Activated CD8-positive, alpha-beta T cell treated with anti-CD3 and anti-CD28 coated beads for 36 hours (primary cell): Measurements from ENCODE around the gene KANK2. TPM values are rescaled to one million over a fixed set of nuclear protein-coding genes. Genes with fewer than 3 reads are reported as not detected.

Experiments used
- ATAC-seq: fragments of 200-7000 bp; cut with Tn5 transposase; one replicate; pipeline ENCODE4 v1.10.0; 2021; ENCODE audit warnings: mild to moderate bottlenecking, moderate library complexity
- CTCF ChIA-PET: fragments of 350-600 bp; sonication (Branson Sonifier 250); formaldehyde crosslinking; loops from one replicate; lab custom pipeline; 2021; ENCODE audit warnings: antibody characterized with exemption; lab: Charles Lee
- POLR2A ChIA-PET: fragments of 350-600 bp; sonication (Branson Sonifier 250); formaldehyde crosslinking; loops from one replicate; lab custom pipeline; 2021; ENCODE audit warnings: antibody characterized with exemption; lab: Charles Lee
- DNase-seq: peaks from one replicate; pipeline ENCODE4 v3.0.0-alpha.2; 2020
- H3K27ac Mint-ChIP-seq: one replicate; pipeline ENCODE4 v1.8.0; 2021; ENCODE audit warnings: mild to moderate bottlenecking, mixed read lengths
- H3K27me3 Mint-ChIP-seq: one replicate; pipeline ENCODE4 v1.8.0; 2021; ENCODE audit warnings: mixed read lengths
- H3K36me3 Mint-ChIP-seq: one replicate; pipeline ENCODE4 v1.8.0; 2021; ENCODE audit warnings: low read depth, mixed read lengths
- H3K4me1 Mint-ChIP-seq: one replicate; pipeline ENCODE4 v1.8.0; 2021; ENCODE audit warnings: low read depth, mixed read lengths
- H3K4me3 Mint-ChIP-seq: one replicate; pipeline ENCODE4 v1.8.0; 2021; ENCODE audit warnings: mild to moderate bottlenecking, moderate library complexity, mixed read lengths
- H3K9me3 Mint-ChIP-seq: one replicate; pipeline ENCODE4 v1.8.0; 2021; ENCODE audit warnings: mixed read lengths
- intact Hi-C: fragments of 100-400 bp; cut with micrococcal nuclease; formaldehyde crosslinking; loops from one replicate; pipeline ENCODE4 v1.10.0; 2022
- total RNA-seq, 2 experiments: library from RNA; stranded (reverse); gene quantifications; one replicate each; pipeline ENCODE4 v1.2.3, GENCODE V29; 2021
- TF ChIP-seq, protein P1 (sequence below): fragments of 200-600 bp; IDR thresholded peaks from one replicate; pipeline ENCODE4 v1.8.0; 2022; ENCODE audit warnings: antibody characterized with exemption, mild to moderate bottlenecking

Gene KANK2
- total RNA-seq, 2 experiments from 2014 or later, result 1.9 to 2.0 TPM

DNA sequence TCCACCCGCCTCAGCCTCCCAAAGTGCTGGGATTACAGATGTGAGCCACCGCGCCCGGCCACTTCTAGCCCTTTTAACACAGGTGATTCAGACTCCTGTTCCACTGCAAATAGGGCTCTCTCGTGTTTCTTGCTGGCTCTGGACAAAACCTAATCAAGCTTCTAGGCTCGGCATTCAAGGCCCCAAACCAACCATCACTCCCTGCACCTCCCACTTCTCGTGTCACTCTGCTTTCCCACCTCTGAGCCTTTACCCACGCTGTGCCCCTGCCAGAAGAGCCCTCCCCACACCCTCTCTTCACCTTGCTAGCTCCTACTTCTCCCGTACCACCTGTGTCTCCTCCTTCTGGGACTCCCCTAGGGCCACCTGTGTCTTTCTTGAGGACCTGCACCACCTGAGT, 19.8 kb downstream of the KANK2 start:
- Mint-ChIP-seq H3K36me3 (no peaks in the 10 kb centered on the region), H3K4me3 (no peak overlapping the region), H3K9me3 (no peaks in the 10 kb centered on the region), H3K27ac (no peak overlapping the region), H3K4me1 (peaks cover 11% of the 10 kb centered on the region), H3K27me3 (peaks cover 2% of the 10 kb centered on the region)
- DNase-seq, result no peak
- ATAC-seq, result no peak
- TF ChIP-seq, protein P1, sequence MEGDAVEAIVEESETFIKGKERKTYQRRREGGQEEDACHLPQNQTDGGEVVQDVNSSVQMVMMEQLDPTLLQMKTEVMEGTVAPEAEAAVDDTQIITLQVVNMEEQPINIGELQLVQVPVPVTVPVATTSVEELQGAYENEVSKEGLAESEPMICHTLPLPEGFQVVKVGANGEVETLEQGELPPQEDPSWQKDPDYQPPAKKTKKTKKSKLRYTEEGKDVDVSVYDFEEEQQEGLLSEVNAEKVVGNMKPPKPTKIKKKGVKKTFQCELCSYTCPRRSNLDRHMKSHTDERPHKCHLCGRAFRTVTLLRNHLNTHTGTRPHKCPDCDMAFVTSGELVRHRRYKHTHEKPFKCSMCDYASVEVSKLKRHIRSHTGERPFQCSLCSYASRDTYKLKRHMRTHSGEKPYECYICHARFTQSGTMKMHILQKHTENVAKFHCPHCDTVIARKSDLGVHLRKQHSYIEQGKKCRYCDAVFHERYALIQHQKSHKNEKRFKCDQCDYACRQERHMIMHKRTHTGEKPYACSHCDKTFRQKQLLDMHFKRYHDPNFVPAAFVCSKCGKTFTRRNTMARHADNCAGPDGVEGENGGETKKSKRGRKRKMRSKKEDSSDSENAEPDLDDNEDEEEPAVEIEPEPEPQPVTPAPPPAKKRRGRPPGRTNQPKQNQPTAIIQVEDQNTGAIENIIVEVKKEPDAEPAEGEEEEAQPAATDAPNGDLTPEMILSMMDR, result no peak
- CTCF ChIA-PET, result interaction anchor here (0.8 kb wide), 1 partner anchor 142 kb away, joined by 3 read pairs; no protein-coding TSS in a partner anchor
- POLR2A ChIA-PET, result no interaction called here
- intact Hi-C loops, result no loop called here

DNA sequence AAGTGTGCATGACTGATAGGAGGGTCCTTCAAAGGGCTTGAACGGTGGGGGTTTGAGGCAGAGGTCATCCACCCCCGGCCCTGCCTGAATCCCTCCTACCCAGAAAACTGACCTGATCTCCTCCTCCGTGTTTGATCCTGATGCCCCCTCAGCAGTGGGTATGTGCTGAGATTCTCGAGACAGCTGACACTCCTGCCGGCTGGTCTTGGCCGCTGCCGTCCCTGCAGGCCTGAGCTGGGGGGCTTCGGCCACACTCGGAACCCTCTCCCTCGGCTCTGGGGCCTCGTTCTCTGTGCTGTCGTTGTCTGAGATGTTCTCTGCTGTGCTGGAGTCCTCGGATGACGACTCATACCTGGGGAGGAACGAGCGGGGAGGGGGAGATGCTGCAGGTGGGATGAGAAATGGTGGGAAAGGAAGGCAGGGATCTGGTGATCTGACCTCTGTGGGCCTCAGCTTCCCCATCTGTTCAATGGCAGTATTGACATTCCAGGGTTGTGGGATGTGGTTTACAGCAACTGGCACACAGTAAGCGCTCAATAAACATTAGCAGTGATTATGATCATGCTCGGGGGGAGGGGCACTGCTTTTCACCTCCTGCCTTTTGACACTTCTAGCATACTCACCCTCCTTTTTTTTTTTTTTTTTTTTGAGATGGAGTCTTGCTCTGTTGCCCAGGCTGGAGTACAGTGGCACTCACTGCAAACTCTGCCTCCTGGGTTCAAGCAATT, 20.7 kb downstream of the KANK2 start:
- no peak for DNase-seq
- CTCF ChIA-PET, result no interaction called here
- Mint-ChIP-seq H3K9me3 (no peaks in the 10 kb centered on the region), H3K4me3 (no peak overlapping the region), H3K27ac (no peak overlapping the region), H3K36me3 (no peaks in the 10 kb centered on the region), H3K4me1 (peaks cover 11% of the 10 kb centered on the region), H3K27me3 (peaks cover 2% of the 10 kb centered on the region)
- POLR2A ChIA-PET, result no interaction called here
- ATAC-seq, result no peak
- intact Hi-C loops, result no loop called here
- TF ChIP-seq, protein P1, result no peak

DNA sequence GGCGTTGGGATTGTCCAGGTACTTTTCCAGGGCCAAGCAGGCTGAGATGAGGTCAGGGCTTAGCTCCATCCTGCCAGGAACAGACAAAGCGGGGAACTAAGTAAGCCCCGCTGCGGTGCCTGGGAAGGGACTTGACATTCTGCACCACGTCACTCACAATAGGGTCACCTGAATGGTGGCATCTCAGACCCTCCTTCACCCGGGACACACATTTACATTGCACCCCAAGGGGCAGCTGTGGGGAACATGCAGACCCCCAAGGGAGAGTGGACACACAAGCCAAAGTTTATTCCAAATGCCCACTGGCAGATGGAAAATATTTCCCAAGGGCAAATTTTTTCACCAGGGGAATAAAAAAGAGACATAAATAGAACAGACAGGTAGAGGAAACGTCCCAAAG, 21.4 kb downstream of the KANK2 start:
- H3K36me3 Mint-ChIP-seq, result no peaks in the 10 kb centered on the region
- DNase-seq, result no peak
- H3K27me3 Mint-ChIP-seq, result peaks cover 2% of the 10 kb centered on the region
- H3K4me1 Mint-ChIP-seq, result peaks cover 11% of the 10 kb centered on the region
- H3K27ac Mint-ChIP-seq, result no peak overlapping the region
- H3K4me3 Mint-ChIP-seq, result no peak overlapping the region
- ChIA-PET POLR2A (no interaction called here), CTCF (no interaction called here)
- intact Hi-C loops, result no loop called here
- H3K9me3 Mint-ChIP-seq, result no peaks in the 10 kb centered on the region
- ATAC-seq, result no peak
- TF ChIP-seq, protein P1, result no peak

DNA sequence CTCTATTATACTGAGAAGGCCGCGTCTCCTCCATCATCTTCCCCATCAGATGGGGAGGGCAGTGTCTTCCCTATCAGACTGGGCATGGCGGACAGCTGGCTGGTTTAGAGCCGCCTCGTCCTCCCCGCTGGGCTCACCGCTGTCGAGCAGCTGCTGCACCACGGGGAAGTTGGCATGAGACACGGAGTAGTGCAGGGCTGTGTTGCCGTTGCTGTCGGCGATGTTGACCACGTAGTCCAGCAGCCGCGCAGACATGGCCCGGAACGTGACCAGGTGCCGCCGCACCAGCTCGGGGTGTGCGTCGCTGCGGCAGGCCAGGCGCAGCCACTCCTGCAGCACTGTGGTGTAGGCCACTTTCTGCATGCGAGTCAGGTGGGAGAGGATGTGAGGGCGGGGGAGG, 23.0 kb downstream of the KANK2 start:
- POLR2A ChIA-PET, result no interaction called here
- TF ChIP-seq, protein P1, result no peak
- ATAC-seq, result no peak
- Mint-ChIP-seq H3K27ac (no peak overlapping the region), H3K4me1 (no peaks in the 10 kb centered on the region), H3K4me3 (no peak overlapping the region), H3K27me3 (peaks cover 2% of the 10 kb centered on the region), H3K36me3 (no peaks in the 10 kb centered on the region), H3K9me3 (no peaks in the 10 kb centered on the region)
- CTCF ChIA-PET, result no interaction called here
- no peak for DNase-seq
- intact Hi-C loops, result no loop called here

DNA sequence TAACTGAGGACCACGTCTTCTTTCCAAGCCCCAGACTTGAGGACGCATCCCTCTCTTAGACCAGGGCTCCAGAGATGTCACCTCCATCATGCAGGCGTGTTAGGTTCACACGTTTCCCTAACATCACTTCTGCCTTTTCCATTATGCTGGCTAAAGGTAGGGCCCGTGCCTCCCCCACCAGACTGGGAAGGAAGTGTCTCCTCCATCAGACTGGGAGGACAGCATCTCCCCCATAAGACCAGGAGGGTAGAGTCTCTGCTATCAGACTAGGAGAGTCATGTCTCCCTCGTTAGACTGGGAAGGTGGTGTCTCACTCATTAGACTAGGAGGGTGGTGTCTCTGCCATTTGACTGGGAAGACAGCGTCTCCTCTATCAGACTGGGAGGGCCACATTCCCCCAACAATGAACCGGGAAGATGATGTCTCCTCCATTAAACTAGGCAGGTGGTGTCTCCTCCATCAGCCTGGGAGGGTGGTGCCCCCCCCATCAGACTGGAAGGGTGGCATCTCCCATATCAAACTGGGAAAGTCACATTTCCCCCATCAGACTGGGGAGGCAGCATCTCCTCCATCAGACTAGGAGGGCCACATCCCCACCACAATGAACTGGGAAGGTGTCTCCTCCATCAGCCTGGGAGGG, 23.7 kb downstream of the KANK2 start:
- DNase-seq (no peak), ATAC-seq (no peak)
- peaks cover 2% of the 10 kb centered on the region for H3K27me3 Mint-ChIP-seq
- H3K27ac Mint-ChIP-seq, result no peak overlapping the region
- intact Hi-C loops, result no loop called here
- TF ChIP-seq, protein P1, result no peak
- no peak overlapping the region for H3K4me3 Mint-ChIP-seq
- no peaks in the 10 kb centered on the region for H3K36me3 Mint-ChIP-seq
- no peaks in the 10 kb centered on the region for H3K9me3 Mint-ChIP-seq
- ChIA-PET CTCF (no interaction called here), POLR2A (no interaction called here)
- H3K4me1 Mint-ChIP-seq, result no peaks in the 10 kb centered on the region
